Stimulated activated CD4-positive, alpha-beta T cell treated with anti-CD3 and anti-CD28 coated beads, Interleukin-4, amount 100 ng/mL, for 4 hours (primary cell): Measurements from ENCODE around the gene DPRX.

Source experiments
- DNase-seq, 2 experiments: peaks; one replicate each; pipeline ENCODE4 v3.0.0-alpha.2; 2020

DPRX gene

GRCh38 chr19:53631949-53632407 is at the start of gene DPRX:
DPRX (plus strand) TSS chr19:53631999; CDS start chr19:53632107, 108 bp downstream.
- DNase-seq = no peak

- DNase-seq = no peak
These were observed 48.6 kb upstream of the DPRX start for GRCh38 chr19:53583181-53583580.

GRCh38 chr19:53586277-53586691 is 45.5 kb upstream of the DPRX start:
- DNase-seq = no peak

GRCh38 chr19:53594811-53595509 is 36.8 kb upstream of the DPRX start:
- DNase-seq = no peak

- no peak for DNase-seq
These were observed 36.3 kb upstream of the DPRX start for GRCh38 chr19:53595510-53595867.

GRCh38 chr19:53596056-53596455 is 35.7 kb upstream of the DPRX start:
- DNase-seq = no peak

- DNase-seq = no peak
These were observed 34.8 kb upstream of the DPRX start for GRCh38 chr19:53597023-53597422.

- DNase-seq = no peak
These were observed 33.4 kb upstream of the DPRX start for GRCh38 chr19:53598361-53598760.

- DNase-seq = no peak
These were observed 31.6 kb upstream of the DPRX start for GRCh38 chr19:53600217-53600616.

GRCh38 chr19:53606031-53606430 is 25.8 kb upstream of the DPRX start:
- no peak for DNase-seq

- no peak for DNase-seq
These were observed 23.4 kb upstream of the DPRX start for GRCh38 chr19:53608381-53608780.

GRCh38 chr19:53612762-53613526 is 18.9 kb upstream of the DPRX start:
- DNase-seq = no peak

- no peak for DNase-seq
These were observed 9.7 kb upstream of the DPRX start for GRCh38 chr19:53621885-53622740.

GRCh38 chr19:53624771-53625545 is 6.8 kb upstream of the DPRX start:
- DNase-seq = no peak

GRCh38 chr19:53626486-53626885 is 5.3 kb upstream of the DPRX start:
- DNase-seq = no peak

- no peak for DNase-seq
These were observed 4.8 kb upstream of the DPRX start for GRCh38 chr19:53626976-53627375.

GRCh38 chr19:53634768-53635167 is 3.0 kb downstream of the DPRX start:
- DNase-seq = no peak

- no peak for DNase-seq
These were observed 7.7 kb downstream of the DPRX start for GRCh38 chr19:53639471-53639870.

- no peak for DNase-seq
These were observed 10.7 kb downstream of the DPRX start for GRCh38 chr19:53642381-53643099.

- DNase-seq = no peak
These were observed 12.4 kb downstream of the DPRX start for GRCh38 chr19:53644061-53644816.

- DNase-seq = no peak
These were observed 14.3 kb downstream of the DPRX start for GRCh38 chr19:53646144-53646543.
